Esophagus squamous epithelium (tissue), 5 donors: ENCODE data around the gene SLC17A2. TPM values are rescaled to one million over a fixed set of nuclear protein-coding genes. Genes with fewer than 3 reads are reported as not detected.

Experiments
- DNase-seq: peaks from one replicate; lab custom pipeline; 2025; lab: John Stamatoyannopoulos, UW
- H3K27ac ChIP-seq, 4 donors: fragments of 200-600 bp; sonication (generic); one replicate each; pipeline ENCODE4 v1.5.1; 2016 to 2019; ENCODE audit warnings: mild to moderate bottlenecking in 1 of 4
- H3K27me3 ChIP-seq, 4 donors: fragments of 200-600 bp; sonication (generic); 1 replicate in 3 of 4; 2 replicates in 1 of 4; pipeline versions ENCODE4 v1.5.1 to v1.6.0; 2017 to 2021; ENCODE audit warnings: antibody characterized with exemption in 1 of 4
- H3K36me3 ChIP-seq, 3 donors: fragments of 200-600 bp; sonication (generic); one replicate each; pipeline ENCODE4 v1.5.1; 2016 to 2019
- H3K4me1 ChIP-seq, 3 donors: fragments of 200-600 bp; sonication (generic); one replicate each; pipeline ENCODE4 v1.5.1; 2017 to 2019
- H3K4me3 ChIP-seq, 4 donors: fragments of 200-600 bp; sonication (generic); 1 replicate in 3 of 4; 2 replicates in 1 of 4; pipeline ENCODE4 v1.5.1; 2016 to 2019; ENCODE audit warnings: mild to moderate bottlenecking in 2 of 4, moderate library complexity in 1 of 4
- H3K9me3 ChIP-seq, 3 donors: fragments of 200-600 bp; sonication (generic); one replicate each; pipeline ENCODE4 v1.5.1; 2016 to 2019
- POLR2A ChIP-seq, 4 donors: fragments of 450-650 bp; IDR thresholded peaks; one replicate each; pipeline ENCODE4 v1.6.1; 2017; ENCODE audit warnings: antibody characterized with exemption in 4 of 4, mild to moderate bottlenecking in 4 of 4, moderate library complexity in 3 of 4
- WGBS, 2 donors: methylation state at CpG; one replicate each; pipeline ENCODE4 v1.1.5; 2018; 5-methylcytosine and 5-hydroxymethylcytosine counted together
- intact Hi-C: fragments of 100-400 bp; cut with DNase I; formaldehyde crosslinking; loops from one replicate; pipeline ENCODE4 v1.15.0; 2022
- total RNA-seq, 4 donors: library from RNA; depleted of rRNA; stranded (reverse); fragments of >200 nt; gene quantifications; one replicate each; pipeline ENCODE4 v1.1.0, GENCODE V29; 2016
- TF ChIP-seq, protein P1 (sequence below), 6 experiments: fragments of 450-650 bp in 4 of 6; fragments of 200-600 bp in 2 of 6; sonication (generic) in 2 of 6; IDR thresholded peaks; one replicate each; pipeline ENCODE4 v1.5.1; 2016 to 2019; ENCODE audit warnings: antibody characterized with exemption in 6 of 6, mild to moderate bottlenecking in 4 of 6, moderate library complexity in 4 of 6
- donor health status: DM: yes; HTN: yes; CAD: no.

Gene SLC17A2
- total RNA-seq, 4 donors from 2014 or later, result not detected

GRCh38 chr6:25874822-25875562 lies 55.5 kb downstream of the SLC17A2 start:
- 76 to 77% methylated on average over 3 of the region's 3 CpGs for WGBS, 2 donors
- Histone ChIP-seq H3K27me3 (no peaks in the 10 kb centered on the region), H3K4me1 (no peaks in the 10 kb centered on the region), H3K4me3 (no peak overlapping the region), H3K36me3 (no peaks in the 10 kb centered on the region), H3K9me3 (no peaks in the 10 kb centered on the region), H3K27ac (no peak overlapping the region)
- no peak for DNase-seq
- intact Hi-C loops, result no loop called here
- no peak for TF ChIP-seq POLR2A (IDR thresholded peaks at IDR 0.05)
- TF ChIP-seq, protein P1, sequence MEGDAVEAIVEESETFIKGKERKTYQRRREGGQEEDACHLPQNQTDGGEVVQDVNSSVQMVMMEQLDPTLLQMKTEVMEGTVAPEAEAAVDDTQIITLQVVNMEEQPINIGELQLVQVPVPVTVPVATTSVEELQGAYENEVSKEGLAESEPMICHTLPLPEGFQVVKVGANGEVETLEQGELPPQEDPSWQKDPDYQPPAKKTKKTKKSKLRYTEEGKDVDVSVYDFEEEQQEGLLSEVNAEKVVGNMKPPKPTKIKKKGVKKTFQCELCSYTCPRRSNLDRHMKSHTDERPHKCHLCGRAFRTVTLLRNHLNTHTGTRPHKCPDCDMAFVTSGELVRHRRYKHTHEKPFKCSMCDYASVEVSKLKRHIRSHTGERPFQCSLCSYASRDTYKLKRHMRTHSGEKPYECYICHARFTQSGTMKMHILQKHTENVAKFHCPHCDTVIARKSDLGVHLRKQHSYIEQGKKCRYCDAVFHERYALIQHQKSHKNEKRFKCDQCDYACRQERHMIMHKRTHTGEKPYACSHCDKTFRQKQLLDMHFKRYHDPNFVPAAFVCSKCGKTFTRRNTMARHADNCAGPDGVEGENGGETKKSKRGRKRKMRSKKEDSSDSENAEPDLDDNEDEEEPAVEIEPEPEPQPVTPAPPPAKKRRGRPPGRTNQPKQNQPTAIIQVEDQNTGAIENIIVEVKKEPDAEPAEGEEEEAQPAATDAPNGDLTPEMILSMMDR (IDR thresholded peaks at IDR 0.05), result no peak

DNA sequence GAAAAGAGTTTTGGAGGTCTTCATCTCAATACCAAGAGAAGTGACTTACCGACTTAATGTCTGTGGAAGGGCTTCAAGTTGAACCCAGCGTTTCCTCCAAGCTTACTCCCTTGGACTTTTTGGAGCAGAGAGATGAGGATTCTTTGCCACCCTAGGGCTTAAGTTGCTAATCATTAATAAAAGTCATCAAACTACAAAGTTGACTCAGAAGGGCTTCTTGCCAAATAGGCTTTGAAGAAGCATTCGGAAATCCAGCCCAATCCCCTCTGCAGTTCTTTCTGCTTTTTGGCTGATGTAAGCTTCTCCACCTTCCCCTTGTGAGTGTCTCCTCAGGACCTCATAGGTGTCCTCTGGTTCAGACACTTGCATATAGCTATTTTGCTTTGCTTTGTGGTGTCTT lies 56.4 kb downstream of the SLC17A2 start, which contains the start of gene SLC17A3:
SLC17A3 (minus strand) TSS at position 126 of the 400 bp plus-strand sequence. CDS start 5,856 bp downstream, outside the sequence.
- no peak for TF ChIP-seq POLR2A (IDR thresholded peaks at IDR 0.05)
- TF ChIP-seq, protein P1 (IDR thresholded peaks at IDR 0.05), result no peak

DNA sequence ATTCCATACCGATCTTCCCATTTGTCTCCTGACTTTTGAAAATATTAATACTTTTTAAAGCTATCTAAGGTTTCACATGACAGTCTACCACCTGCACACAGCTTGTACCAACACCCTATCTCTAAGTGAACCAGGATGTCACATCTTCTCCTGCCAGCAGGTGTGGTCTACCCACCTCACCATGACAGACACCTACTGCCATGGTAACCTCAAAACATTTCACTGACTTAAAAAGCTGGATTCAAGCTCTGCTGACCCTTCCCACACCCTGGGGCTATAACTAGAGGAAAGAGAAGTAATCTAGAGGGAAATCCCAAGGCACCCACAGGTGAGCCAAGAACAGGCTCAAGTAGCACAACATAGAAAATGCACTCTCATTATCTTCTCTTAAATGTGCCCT lies 57.7 kb downstream of the SLC17A2 start:
- intact Hi-C loops, result no loop called here
- no peak for DNase-seq

More for the DNA sequence above, 56.4 kb downstream of the SLC17A2 start, which contains the start of gene SLC17A3:
- H3K27ac ChIP-seq, result no peak within 1 kb of the TSS
- H3K4me1 ChIP-seq, result no peaks in the 10 kb centered on the region
- DNase-seq, result no peak
- H3K4me3 ChIP-seq, result no peak within 1 kb of the TSS
- no peaks in the 10 kb centered on the region for H3K9me3 ChIP-seq
- intact Hi-C loops, result no loop called here
- H3K36me3 ChIP-seq, result no peaks in the 10 kb centered on the region
- H3K27me3 ChIP-seq, result no peaks in the 10 kb centered on the region
- WGBS, 2 donors, result 65 to 74% methylated on average over 3 of the region's 3 CpGs

GRCh38 chr6:25869840-25870239 lies 60.7 kb downstream of the SLC17A2 start:
- Histone ChIP-seq H3K27ac (no peak overlapping the region), H3K9me3 (no peaks in the 10 kb centered on the region), H3K4me1 (no peaks in the 10 kb centered on the region), H3K36me3 (no peaks in the 10 kb centered on the region), H3K27me3 (no peaks in the 10 kb centered on the region), H3K4me3 (no peak overlapping the region)
- no peak for DNase-seq
- TF ChIP-seq POLR2A (IDR thresholded peaks at IDR 0.05), result no peak
- TF ChIP-seq, protein P1 (IDR thresholded peaks at IDR 0.05), result no peak
- intact Hi-C loops, result no loop called here
- WGBS, 2 donors, result 43 to 68% methylated on average over 1 of the region's 1 CpG

More for the DNA sequence above, 57.7 kb downstream of the SLC17A2 start:
- no peaks in the 10 kb centered on the region for H3K27me3 ChIP-seq
- H3K27ac ChIP-seq, result no peak overlapping the region
- H3K9me3 ChIP-seq, result no peaks in the 10 kb centered on the region
- H3K4me3 ChIP-seq, result no peak overlapping the region
- H3K4me1 ChIP-seq, result no peaks in the 10 kb centered on the region
- TF ChIP-seq POLR2A (IDR thresholded peaks at IDR 0.05), result no peak
- TF ChIP-seq, protein P1 (IDR thresholded peaks at IDR 0.05), result no peak
- 92 to 95% methylated on average over 1 of the region's 1 CpG for WGBS, 2 donors
- H3K36me3 ChIP-seq, result no peaks in the 10 kb centered on the region

GRCh38 chr6:25868436-25869183 lies 61.9 kb downstream of the SLC17A2 start:
- 54 to 55% methylated on average over 3 of the region's 3 CpGs for WGBS, 2 donors
- no peak for DNase-seq
- Histone ChIP-seq H3K4me3 (no peak overlapping the region), H3K27ac (no peak overlapping the region), H3K27me3 (no peaks in the 10 kb centered on the region), H3K9me3 (no peaks in the 10 kb centered on the region), H3K4me1 (no peaks in the 10 kb centered on the region), H3K36me3 (no peaks in the 10 kb centered on the region)
- TF ChIP-seq, protein P1 (IDR thresholded peaks at IDR 0.05), result no peak
- no peak for TF ChIP-seq POLR2A (IDR thresholded peaks at IDR 0.05)
- intact Hi-C loops, result no loop called here
